GM21390 (cell line): ENCODE measurements around the gene LMO1.

Source experiments
- ATAC-seq: cut with Tn5 transposase; IDR thresholded peaks from one replicate; pipeline ENCODE4 v1.9.1; 2021; ENCODE audit not compliant: unreplicated experiment

The LMO1 gene

DNA sequence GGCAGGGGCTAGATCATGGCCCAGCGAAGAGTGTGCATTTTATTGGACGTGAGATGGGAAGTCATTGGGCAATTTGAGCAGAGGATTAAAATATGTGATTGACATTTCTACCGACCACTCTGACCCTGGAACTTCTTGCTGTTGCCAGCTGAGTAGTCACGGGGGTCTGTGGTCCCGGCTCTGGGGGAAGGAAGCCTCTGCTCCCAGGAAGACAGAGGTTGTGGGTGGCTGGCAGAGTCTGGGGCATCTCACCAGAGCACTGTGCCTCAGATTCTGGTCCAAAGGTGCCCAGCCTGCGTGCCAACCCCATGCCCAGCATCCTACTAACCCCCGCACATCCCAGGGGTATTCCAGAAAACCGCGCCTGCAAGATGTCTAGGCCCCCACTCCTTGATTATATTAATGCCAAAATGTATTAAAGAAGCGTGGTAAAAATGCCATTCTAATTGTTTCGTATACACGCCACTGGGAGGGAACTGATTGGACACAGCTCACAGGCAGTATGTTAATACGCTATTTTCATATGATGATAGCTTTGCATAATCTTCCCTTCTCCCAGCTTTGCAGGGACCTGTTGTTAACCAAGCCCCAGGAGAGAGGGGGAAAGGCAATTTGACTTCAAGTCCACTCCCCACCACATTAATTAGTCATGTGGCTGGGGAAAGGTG, 25.3 kb upstream of the LMO1 start:
- no peak for ATAC-seq

DNA sequence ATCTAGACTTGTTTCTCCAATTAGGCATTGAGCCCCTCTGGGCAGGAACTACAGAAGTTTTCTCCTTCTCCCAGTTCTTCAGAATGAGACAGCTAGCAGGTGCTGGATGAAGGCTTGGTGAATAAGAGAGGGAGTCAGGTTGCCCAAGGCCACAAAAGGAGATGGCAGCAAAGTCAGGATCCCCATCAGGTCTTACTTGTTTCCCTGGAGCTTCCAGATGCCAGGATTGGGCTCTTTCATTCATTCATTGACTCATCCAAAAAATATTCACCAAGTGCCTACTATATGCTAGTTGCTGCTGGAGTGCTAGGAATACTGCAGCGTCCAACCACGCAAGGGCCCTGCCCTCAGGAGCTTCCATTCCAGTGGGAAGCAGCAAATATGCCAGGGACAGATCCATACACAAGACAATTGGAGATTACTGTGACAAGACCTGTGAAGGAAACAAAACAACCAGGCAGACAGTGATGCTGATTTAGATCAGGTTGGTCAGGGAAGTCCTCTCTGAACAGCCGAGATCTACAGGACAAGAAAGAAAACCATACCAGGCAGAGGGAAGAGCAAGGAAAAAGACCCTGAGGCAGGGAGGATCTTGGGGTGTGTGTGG, 24.6 kb upstream of the LMO1 start:
- no peak for ATAC-seq

DNA sequence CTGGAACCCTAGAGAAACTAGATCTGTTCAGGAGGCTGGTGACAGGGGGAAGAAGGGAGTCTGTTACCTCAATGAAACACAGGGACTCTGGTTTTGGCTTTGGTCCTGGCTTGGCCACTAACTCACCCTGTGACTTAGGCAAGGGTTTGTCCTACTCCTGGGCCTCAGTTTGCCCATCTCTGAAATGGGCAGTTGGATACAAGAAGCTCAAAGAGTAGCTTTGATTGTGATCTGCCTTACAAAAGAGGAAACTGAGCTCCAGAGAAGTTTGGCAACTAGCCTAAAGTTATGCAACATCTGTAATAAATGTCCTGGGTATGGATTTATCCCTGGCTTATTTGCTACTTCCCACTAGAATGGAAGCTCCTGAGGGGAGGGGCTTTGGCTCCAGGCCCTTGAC, 24.0 kb upstream of the LMO1 start:
- ATAC-seq = no peak

DNA sequence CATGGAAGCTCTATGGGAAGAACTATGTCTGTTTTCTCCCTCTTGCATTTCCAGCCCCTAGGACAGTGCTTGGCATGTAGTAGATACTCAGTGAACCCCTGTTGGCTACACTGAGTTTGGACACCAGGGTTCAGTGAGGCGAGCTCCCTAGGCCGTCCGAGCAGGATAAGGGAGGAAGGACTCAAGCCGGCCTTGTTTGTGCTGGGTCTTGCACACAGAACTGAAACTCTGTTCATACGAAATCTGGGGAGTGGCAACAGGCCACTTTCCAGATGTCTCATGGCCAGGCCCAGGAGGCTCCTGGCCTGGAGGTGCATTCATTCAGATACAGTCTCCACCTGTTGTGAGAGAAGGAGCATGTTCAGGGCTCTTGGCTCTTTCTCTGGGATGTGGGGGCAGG, 23.6 kb upstream of the LMO1 start:
- no peak for ATAC-seq

DNA sequence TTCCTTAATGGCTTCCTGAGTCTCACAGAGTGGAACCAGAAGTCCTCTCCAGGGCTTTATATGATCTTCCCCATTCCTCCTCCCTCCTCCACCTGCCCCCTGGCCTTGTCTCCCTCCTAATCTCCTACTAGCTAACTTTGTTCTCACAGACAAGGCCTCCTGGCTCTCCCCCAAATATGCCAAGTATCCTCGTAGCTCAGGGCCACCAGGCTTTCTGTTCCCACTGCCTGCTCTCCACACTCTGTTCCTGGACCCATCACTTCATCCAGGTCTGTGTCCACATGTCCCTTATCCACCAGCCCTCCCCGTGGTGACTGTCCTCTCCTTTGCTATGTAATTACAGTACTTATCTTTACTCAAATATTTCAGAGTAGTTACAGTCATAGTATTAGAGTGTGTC, 23.2 kb upstream of the LMO1 start:
- no peak for ATAC-seq

DNA sequence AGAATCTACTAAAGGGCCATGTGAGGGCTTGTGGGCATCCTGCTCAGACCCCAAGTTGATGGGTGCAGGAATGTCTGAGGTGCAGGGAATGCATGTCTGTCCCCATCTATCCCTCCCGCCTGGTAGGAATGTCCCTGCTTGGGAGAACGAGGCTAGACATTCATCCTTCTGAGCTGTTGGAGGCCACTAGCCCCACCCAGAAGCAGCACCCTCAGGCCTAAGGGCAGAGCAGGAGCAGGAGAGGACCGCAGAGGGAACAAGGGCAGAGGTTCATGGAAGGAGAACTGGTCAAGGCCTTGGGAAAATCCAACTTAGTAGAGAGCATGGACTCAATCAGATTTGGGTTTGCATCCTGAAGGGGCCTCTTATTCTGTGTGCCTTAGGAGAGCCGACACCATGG, 22.1 kb upstream of the LMO1 start:
- no peak for ATAC-seq

DNA sequence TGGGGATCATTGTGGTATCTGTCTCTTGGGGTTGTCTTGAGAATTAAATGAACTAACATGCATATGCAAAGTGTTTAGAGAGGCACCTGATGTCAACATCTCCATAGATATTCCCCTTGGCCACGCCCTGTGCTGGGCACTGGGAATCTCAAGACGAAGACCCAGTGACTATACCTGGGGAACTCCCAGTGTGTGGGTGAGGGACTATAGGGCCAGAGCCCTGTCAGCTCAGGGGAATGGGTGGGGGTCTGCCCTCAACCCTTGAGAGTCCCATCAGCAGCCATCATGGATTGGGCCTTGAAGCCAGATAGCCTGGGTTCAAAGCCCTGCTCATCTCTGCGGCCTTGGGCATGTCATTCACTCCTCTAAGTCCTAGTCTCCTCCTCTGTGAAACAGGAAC, 21.6 kb upstream of the LMO1 start:
- no peak for ATAC-seq

DNA sequence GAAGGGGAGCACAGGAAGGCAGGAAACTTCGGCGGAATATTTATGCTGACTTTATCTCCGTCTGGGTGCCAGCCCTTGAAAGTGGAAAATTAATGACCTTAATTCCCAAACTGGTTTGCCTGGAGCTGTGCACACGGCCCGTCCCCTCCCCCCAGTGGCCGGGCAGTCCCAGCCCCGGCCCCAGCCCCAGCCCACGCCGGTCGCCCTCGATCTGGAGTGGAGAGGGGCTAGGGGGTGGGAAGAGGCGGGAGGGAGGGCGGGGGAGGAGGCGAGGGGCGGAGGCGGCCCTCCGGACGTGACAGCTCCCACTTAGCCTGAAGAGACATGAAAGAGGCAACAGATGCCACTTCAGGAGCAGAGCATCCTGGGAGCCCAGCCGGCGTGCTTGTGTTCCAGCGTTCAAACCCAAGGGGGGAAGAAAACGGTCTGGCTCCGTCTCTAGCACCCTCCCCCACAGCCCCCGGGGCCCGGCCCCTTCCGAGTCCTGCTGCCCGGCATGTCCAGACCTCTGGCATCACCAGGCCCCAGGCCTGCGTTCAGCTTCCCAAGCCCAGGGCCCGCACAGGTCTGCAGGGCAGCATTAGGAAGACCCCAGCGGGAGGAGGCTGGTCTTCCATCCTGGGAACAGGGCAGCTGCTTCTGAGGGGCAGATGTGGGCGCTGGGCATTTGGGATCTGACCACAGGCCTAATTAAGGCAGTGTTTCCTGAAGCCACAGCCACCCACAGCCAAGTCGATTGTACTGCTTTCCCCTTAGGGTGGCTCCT, 20.0 kb upstream of the LMO1 start:
- ATAC-seq = no peak

DNA sequence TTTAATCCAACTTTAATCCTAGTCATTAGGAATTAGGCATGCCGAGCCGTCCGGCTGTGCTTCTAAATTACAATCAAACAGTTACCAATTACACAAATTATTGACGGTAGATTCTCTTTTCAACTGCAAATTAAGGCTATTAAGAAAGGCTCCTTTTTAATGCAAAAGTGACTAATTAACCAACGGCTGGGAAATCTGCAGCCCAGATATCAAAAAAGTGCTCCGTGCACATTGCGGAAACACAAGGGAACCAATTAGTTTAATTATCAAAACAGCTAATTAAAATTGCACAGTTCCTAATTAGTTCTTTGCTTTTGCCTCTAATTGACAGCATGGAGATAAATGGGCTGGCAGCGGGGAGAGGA, 19.4 kb upstream of the LMO1 start:
- no peak for ATAC-seq

DNA sequence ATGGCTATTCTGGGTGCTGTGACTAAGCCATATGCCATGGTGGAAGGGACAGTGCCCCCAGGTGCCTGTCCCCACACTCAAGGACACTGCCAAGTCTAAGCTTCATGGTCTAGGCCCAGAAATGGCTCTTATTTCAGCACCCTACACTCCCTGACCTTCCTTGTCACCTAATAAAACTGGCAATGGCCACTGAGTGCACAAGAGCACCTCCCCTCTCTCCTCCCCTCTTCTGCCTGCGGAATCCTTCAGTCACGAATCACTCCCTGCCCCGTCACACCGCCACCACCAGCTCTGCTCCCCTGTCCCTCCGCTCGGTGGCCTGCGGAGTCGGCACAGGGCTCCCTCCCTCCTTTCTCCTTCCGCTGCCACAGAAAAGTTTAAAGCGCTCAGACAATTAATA, 19.0 kb upstream of the LMO1 start:
- no peak for ATAC-seq

DNA sequence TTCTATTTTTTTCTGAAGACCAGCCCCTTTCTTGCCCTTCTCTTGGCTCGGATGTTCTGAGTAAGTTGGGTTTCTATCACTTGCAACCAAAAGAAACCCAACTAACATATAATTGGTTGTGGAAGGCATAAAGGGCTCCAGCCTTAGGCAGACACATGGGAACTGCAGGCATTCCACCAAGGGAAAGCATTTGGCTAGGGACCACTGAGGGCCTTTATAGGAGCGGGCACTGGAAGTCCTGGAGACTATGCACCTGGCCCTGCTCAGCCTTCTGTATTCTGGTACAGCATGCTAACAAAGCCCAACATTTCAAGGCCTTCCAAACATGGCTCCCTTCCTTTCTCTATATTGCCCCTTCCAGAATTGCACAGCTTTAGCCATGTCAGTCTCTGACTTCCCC, 17.6 kb upstream of the LMO1 start:
- ATAC-seq = no peak

DNA sequence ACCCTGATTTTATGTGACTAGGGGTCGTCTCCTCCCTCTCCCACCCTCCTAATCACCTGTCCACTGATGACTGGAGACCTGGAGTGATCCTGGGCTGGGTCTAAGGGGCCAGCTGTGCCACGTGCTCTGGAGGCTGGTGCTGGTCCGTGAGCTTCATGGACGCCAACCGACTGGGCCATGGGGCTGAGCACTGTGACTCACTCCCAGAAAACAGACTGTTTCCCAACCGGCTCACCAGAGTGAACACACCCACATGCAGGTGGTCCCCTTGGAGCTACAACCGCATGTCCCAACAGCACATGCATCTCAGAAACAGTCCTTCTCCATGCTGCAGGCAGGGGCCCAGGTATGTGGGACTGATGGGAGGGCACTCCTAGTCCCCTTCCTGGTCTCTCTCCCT, 14.0 kb upstream of the LMO1 start:
- no peak for ATAC-seq

DNA sequence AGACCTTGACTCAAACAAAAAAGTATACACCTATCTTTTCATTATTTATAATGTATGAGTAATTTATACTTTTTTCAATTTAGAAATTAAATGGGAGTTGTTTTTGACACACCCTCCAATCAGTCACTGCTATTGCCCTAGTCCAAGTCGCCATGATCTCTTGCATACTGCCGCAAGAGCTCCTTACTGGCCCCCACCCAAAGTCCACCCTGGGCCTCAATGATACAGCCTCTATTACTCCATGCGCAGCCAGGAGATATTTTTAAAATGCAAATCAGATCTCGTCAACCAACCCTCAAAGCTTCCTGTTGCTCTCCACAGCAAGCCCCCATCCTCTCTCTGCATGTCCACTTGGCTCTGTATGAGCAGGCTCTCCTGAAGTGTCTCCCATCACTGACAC, 12.8 kb upstream of the LMO1 start:
- ATAC-seq = no peak

DNA sequence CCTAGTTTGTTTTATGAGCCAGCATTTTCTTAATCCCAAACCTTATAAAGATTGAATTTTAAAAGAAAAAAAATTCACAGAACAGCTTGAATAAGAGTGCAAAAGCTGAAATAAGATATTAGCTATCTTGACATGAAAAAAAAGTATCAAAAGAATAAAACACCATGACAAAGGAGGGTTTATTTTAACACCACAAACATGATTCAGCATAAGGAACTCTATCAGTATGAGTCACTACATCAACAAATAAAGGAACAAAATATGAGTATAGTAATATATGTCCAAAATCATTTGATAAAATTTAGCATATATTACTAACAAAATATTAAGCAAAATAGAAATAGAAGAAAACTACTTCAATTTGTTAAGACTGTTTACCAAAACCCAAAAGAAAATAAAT, 9.6 kb upstream of the LMO1 start:
- no peak for ATAC-seq

DNA sequence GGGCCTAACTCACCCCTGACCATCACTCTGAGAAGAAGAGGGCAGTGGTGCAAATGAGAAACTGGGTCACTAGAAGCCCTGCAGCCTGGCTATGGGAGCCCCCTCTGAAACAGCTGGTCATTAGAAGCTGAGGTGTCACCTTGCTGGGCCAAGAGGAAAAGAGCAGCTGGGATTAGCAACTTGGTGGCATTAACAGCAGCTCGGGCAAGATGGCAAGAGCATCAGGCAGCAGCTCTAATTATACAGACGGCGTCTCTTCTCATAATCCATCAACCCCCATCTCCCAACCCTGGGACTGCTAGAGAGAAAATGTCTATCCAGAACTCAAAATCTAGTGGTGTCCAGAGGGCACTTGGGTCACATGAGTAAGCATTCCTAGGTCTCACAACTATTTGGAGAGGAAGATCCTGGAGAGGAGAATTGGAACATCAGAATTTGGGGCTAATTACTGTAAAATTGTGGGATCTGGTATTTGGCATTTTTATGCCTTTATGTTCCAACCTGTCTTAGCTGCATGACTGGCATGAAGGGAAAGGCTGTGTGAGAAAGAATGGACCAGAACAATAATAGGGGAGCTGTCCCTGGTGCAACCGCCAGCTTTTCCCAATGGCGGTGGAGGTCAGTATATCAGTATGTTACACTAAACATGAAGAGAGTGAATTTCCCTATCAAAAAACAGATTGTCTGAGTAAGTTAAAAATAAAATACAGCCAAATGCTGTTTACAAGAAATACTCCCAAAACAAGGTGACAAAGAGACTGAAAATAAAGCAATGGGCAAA, 7.6 kb upstream of the LMO1 start:
- ATAC-seq = no peak

DNA sequence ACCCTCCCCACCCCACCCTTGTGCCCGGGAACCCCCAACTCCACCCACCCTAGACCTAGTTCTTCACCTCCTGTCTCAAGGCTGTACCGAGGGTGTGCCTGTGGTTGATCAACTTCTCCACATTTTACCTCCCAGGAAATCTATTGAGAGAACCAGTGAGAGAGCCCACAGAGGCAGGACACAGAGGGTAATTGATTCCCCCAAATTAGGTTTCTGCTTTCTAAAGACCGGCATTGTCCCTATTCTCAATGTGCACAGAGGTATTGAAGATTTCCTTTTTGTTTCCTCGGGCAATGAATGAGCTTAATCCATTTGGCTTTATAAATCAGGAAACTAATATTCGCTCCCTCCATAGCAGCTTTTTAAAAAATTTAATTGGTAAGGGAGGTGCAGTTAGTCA, 6.0 kb upstream of the LMO1 start:
- no peak for ATAC-seq

DNA sequence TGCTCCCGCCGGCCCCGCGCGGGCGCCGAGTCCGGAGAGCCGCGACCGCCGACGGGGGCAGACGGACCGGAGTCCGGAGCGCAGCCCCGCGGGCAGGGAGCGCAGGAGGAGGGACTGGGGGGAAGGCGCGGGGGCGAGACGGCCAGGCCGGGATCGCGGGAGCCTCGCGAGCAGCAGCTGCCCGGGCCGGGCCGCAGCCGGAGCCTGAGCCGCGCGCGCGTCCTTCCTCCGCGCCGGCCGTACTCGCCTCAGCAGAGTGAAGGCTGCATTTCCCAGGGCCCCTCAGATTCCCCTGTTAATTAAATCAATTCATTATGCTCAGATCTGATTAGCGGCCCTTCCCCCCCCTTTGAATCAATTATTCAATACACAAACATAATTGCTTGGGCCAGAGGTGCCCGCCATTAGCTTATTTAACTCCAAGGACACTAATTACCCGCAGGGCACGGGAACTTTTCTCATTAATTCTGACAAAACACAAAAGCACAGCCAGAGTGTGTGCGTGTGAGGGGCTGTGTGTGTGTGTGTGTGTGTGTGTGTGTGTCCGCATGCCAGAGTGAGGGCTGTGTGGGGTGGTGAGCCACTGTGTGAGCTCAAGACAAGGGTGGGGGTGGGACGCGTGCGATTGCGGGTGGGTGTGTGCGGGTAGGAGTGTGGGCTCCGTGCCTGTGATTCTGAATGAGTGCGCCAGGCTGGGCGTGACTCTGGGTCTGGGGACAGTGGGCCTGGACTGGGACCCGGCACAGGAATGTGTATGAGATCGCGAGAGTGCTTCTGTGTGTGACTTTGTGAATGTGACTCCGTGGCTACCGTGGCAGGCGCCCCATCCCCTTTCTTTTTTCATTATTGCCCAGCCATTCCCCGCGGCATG, 5.1 kb upstream of the LMO1 start:
- ATAC-seq = no peak

DNA sequence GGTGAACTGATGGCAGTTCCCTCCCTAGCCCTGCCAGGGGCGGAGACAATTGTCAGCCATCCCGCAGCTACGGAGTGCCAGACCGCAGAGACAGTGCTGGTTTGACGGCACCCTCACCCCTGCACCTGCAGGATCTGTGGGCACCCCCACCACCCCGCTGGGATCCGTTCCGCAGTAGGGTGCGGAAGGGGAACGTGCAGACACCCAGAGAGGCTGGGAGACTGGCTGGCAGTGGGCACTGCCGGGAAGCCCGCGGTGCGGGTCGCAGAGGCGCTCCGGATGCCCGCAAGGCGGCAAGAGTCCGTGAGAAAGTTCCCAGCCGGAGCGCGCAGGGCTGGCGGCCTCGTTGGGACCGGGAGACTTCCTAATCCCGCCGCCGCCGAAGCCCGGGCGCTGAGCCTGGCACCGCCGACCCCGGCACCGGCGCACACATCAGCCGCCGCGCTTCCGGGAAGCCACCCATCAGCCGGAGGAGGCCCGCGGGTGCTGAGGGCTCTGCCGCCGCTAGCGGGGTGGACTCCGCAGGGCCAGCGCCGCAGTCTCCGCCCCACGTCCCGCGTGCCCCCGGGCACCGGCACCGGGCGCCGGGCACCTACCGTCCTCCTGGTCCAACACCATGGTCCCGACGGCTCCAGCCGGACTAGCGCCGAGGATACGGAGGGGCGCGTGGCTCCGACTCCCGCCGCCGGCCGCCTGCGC, 4.3 kb upstream of the LMO1 start:
- ATAC-seq = no peak

DNA sequence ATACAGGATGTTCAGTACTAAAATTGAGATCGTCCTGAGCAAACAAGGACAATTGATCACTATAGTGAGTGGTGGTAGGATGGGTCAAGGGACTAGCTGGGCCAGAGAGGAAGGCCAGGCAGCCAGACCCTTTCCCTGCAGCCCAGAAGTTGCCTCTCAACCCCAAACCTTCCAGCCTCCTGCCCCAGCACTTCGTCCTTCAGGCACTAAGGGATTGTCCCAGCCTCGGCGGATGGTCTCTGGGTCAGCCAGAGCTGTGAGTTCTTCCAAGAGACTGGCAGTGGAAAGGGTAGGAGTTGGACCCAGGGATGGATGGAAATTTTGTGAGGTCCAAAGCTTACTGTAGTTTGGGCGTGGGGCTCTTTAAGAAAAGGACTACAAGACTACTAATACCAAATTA, 3.6 kb upstream of the LMO1 start:
- no peak for ATAC-seq
